Esophagus muscularis mucosa (tissue), 4 donors: ENCODE results near the gene LRRC3. TPM values are rescaled to one million over a fixed set of nuclear protein-coding genes. Genes with fewer than 3 reads are reported as not detected.

Source experiments
- DNase-seq: peaks from one replicate; pipeline ENCODE4 v3.0.0-alpha.2; 2017; ENCODE audit errors: extremely low spot score
- H3K27ac ChIP-seq, 4 donors: fragments of 200-600 bp; sonication (generic); replicated peaks in 1 of 4; 1 replicate in 3 of 4; 2 replicates in 1 of 4; pipeline ENCODE4 v1.5.1; 2016 to 2019; ENCODE audit warnings: mild to moderate bottlenecking in 1 of 4
- H3K27me3 ChIP-seq, 4 donors: fragments of 200-600 bp; sonication (generic); one replicate each; pipeline versions ENCODE4 v1.5.1 to v1.6.0; 2016 to 2019
- H3K36me3 ChIP-seq, 4 donors: fragments of 200-600 bp; sonication (generic); one replicate each; pipeline ENCODE4 v1.5.1; 2016 to 2019
- H3K4me1 ChIP-seq, 4 donors: fragments of 200-600 bp; sonication (generic); one replicate each; pipeline ENCODE4 v1.5.1; 2016 to 2019
- H3K4me3 ChIP-seq, 4 donors: fragments of 200-600 bp; sonication (generic); 1 replicate in 2 of 4; 2 replicates in 2 of 4; pipeline ENCODE4 v1.5.1; 2016 to 2019; ENCODE audit warnings: mild to moderate bottlenecking in 4 of 4, moderate library complexity in 1 of 4
- H3K9me3 ChIP-seq, 4 donors: fragments of 200-600 bp; sonication (generic); 1 replicate in 3 of 4; 2 replicates in 1 of 4; pipeline ENCODE4 v1.5.1; 2016 to 2019
- EP300 ChIP-seq: sonication (generic); formaldehyde crosslinking; IDR thresholded peaks from one replicate; pipeline ENCODE4 v1.6.1; 2017; ENCODE audit warnings: antibody characterized with exemption
- POLR2A ChIP-seq: fragments of 450-650 bp; IDR thresholded peaks from one replicate; pipeline ENCODE4 v1.6.1; 2017; ENCODE audit warnings: antibody characterized with exemption, moderate library complexity, mild to moderate bottlenecking, low read depth
- POLR2AphosphoS5 ChIP-seq, 2 donors: sonication (generic); formaldehyde crosslinking; IDR thresholded peaks; one replicate each; pipeline ENCODE4 v1.6.1; 2017; ENCODE audit warnings: antibody characterized with exemption in 2 of 2
- WGBS: methylation state at CpG from one replicate; pipeline ENCODE4 v1.1.5; 2018; 5-methylcytosine and 5-hydroxymethylcytosine counted together
- intact Hi-C: fragments of 100-400 bp; cut with DNase I; formaldehyde crosslinking; loops from one replicate; pipeline ENCODE4 v1.15.1; 2023
- total RNA-seq, 4 donors: library from RNA; depleted of rRNA; stranded (reverse); fragments of >200 nt; gene quantifications; one replicate each; pipeline versions ENCODE4 v1.1.0 to v1.2.1, GENCODE V29; 2016
- TF ChIP-seq, protein P1 (sequence below), 3 experiments: fragments of 200-600 bp in 2 of 3; fragments of 450-650 bp in 1 of 3; sonication (generic) in 2 of 3; IDR thresholded peaks; one replicate each; pipeline ENCODE4 v1.5.1; 2017 to 2019; ENCODE audit warnings: antibody characterized with exemption in 3 of 3, mild to moderate bottlenecking in 2 of 3, moderate library complexity in 1 of 3

The LRRC3 gene
- total RNA-seq, 4 donors from 2014 or later: 3.3 to 6.6 (median 5.3) TPM

DNA sequence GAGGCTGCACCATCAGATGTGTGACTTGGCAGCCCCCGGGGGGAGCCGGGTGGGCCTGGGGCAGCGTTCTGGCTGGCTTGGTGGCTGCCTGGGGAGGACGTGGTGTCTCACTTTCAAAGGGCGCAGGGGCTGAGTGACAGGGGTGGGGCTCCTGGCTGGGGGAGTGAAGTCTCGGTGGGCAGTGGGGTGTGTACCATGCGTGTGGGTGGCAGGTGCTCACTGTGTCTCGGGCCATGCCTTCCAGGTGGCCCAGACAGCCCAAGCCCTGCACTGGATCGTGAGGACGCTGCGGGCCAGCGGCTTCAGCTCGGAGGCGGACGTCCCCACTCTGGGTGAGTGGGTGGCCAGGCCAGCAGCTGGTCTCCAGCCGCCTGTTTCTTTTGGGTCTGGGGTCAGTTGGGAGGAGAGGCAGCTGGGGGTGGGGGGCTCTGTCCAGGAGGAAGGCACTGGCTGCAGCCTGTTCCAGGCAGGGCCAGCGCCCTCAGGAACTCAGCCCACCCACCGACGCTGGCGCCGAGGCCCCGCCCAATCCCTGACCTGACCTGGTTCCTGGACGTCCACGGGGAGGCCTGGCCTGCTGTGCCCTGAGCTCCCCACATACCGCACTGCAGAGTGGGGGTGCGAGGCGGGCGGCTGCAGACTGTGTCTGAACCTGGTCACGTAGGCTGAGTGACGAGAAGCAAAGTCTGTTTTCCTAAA lies 30.6 kb upstream of the LRRC3 start:
- DNase-seq: no peak
- no peak overlapping the region for H3K27ac ChIP-seq
- WGBS: 77% methylated on average over 7 of the region's 30 CpGs
- no peak overlapping the region for H3K4me3 ChIP-seq
- TF ChIP-seq EP300: no peak
- no peak for TF ChIP-seq POLR2AphosphoS5 (IDR thresholded peaks at IDR 0.05)
- no peak for TF ChIP-seq POLR2A
- TF ChIP-seq, protein P1, sequence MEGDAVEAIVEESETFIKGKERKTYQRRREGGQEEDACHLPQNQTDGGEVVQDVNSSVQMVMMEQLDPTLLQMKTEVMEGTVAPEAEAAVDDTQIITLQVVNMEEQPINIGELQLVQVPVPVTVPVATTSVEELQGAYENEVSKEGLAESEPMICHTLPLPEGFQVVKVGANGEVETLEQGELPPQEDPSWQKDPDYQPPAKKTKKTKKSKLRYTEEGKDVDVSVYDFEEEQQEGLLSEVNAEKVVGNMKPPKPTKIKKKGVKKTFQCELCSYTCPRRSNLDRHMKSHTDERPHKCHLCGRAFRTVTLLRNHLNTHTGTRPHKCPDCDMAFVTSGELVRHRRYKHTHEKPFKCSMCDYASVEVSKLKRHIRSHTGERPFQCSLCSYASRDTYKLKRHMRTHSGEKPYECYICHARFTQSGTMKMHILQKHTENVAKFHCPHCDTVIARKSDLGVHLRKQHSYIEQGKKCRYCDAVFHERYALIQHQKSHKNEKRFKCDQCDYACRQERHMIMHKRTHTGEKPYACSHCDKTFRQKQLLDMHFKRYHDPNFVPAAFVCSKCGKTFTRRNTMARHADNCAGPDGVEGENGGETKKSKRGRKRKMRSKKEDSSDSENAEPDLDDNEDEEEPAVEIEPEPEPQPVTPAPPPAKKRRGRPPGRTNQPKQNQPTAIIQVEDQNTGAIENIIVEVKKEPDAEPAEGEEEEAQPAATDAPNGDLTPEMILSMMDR (IDR thresholded peaks at IDR 0.05): no peak
- no peaks in the 10 kb centered on the region for H3K4me1 ChIP-seq
- peaks cover 0 to 5% (median 3%) of the 10 kb centered on the region in 4 donors for H3K9me3 ChIP-seq
- intact Hi-C loops: no loop called here
- peaks cover 0 to 39% (median 1%) of the 10 kb centered on the region in 4 donors for H3K27me3 ChIP-seq
- H3K36me3 ChIP-seq: no peaks in the 10 kb centered on the region

DNA sequence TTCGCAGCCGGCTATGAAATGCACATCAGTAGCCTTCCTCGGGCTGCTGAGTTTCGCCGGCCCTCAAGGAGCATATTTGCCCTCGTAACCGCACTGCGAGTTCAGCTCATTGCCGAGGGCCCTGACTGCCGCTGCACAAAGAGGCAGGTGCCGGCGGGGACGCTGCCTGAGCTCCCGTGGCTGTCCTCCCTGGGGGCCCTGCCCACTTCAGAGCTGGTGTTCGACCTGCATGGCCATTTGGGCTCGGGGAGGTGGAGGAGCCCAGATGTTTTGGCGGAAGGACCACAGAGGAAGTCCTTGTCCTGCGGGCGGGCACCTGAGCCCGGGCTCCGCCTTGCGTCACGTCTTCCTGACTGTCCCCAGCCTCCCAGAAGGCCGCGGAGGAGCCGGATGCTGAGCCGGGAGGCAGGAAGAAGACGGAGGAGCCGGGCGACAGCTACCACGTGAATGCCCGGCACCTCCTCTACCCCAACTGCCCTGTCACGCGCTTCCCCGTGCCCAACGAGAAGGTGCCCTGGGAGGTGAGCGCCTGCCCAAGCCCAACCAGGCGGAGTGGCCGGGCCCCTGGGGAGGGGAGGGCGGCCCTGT lies 29.9 kb upstream of the LRRC3 start:
- WGBS: 71% methylated on average over 31 of the region's 40 CpGs
- no peak for DNase-seq
- H3K36me3 ChIP-seq: no peaks in the 10 kb centered on the region
- peak overlapping the region in 1 of 4 donors; percentile 12 for H3K4me3 ChIP-seq
- intact Hi-C loops: no loop called here
- peaks cover 0 to 9% (median 7%) of the 10 kb centered on the region in 4 donors for H3K9me3 ChIP-seq
- TF ChIP-seq POLR2AphosphoS5 (IDR thresholded peaks at IDR 0.05) (no peak), POLR2A (no peak), EP300 (no peak)
- TF ChIP-seq, protein P1 (IDR thresholded peaks at IDR 0.05): no peak
- no peaks in the 10 kb centered on the region for H3K4me1 ChIP-seq
- no peak overlapping the region for H3K27ac ChIP-seq
- H3K27me3 ChIP-seq: peaks cover 0 to 39% (median 1%) of the 10 kb centered on the region in 4 donors

DNA sequence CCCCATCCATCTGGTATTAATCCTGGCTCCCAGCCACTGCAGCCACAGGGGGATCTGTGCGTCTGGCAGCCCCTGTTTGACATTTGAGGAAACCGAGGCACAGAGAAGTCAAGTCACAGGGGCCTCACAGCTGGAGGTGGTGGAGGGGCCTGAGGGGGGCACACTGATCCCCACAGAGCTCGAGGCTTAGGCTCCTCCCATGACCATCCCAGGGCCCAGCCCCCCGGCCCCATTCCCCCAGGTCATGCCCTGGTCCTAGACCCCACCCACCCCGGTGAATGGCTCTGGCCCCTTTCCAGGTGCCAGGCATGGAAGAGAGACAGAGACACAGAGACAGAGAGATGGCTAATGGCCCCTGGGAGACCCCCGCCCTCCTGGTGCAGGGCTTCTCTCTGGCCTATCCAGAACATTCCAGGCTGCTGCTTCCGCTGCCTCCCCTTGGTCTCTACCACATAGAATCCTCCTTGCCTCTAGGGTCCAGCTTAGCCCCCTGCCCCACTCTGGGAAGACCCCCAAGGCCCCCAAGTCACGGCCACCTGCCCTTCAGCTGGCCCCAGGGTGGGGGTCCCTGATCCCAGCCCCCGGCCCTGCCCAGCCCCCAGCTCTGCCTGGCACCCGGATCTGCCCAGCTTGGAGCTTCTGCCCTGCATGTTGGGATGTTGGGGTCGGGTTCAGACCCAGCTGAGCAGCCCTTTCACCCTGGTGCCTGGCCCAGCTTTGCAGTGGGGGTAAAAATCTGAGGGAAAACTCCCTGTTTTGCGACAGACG lies 29.2 kb upstream of the LRRC3 start:
- Histone ChIP-seq H3K9me3 (peaks cover 0 to 11% (median 8%) of the 10 kb centered on the region in 4 donors), H3K27me3 (peaks cover 0 to 39% (median 1%) of the 10 kb centered on the region in 4 donors), H3K4me3 (peak overlapping the region in 1 of 4 donors; percentile 12), H3K4me1 (no peaks in the 10 kb centered on the region), H3K36me3 (no peaks in the 10 kb centered on the region), H3K27ac (no peak overlapping the region)
- DNase-seq: no peak
- WGBS: 84% methylated on average over 6 of the region's 13 CpGs
- TF ChIP-seq EP300 (no peak), POLR2A (no peak), POLR2AphosphoS5 (IDR thresholded peaks at IDR 0.05) (no peak)
- TF ChIP-seq, protein P1 (IDR thresholded peaks at IDR 0.05): no peak
- intact Hi-C loops: no loop called here

DNA sequence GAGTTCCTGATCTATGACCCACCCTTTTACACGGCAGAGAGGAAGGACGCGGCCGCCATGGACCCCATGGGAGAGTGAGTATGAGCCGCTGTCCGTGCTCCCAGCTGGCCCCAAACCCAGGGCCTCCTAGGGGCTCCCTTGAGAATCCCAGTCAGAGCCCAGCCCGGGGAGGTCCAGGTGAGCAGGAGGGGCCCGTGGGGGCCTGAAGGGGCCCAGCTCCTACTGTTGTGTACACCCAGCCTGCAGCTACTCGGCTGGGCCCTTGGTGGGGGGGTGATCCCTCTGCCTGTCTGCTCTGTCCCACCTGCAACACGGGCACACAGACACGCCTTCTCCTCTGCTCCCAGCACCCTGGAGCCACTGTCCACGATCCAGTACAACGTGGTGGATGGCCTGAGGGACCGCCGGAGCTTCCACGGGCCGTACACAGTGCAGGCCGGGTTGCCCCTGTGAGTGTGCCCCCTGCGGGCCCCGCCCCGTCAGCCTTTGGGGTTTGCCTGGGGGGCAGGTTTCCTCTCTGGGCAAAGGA lies 28.6 kb upstream of the LRRC3 start:
- peaks cover 0 to 39% (median 1%) of the 10 kb centered on the region in 4 donors for H3K27me3 ChIP-seq
- no peak overlapping the region for H3K27ac ChIP-seq
- TF ChIP-seq, protein P1 (IDR thresholded peaks at IDR 0.05): no peak
- no peak for TF ChIP-seq POLR2A
- no peak for TF ChIP-seq EP300
- no peak for TF ChIP-seq POLR2AphosphoS5 (IDR thresholded peaks at IDR 0.05)
- 89% methylated on average over 13 of the region's 21 CpGs for WGBS
- peaks cover 0 to 16% (median 10%) of the 10 kb centered on the region in 4 donors for H3K9me3 ChIP-seq
- H3K4me1 ChIP-seq: no peaks in the 10 kb centered on the region
- DNase-seq: no peak
- H3K36me3 ChIP-seq: no peaks in the 10 kb centered on the region
- H3K4me3 ChIP-seq: no peak overlapping the region
- intact Hi-C loops: no loop called here
